Transverse colon (tissue), 4 donors: ENCODE results near the gene GPSM1. TPM values are rescaled to one million over a fixed set of nuclear protein-coding genes. Genes with fewer than 3 reads are reported as not detected.

Source experiments
- DNase-seq: peaks from one replicate; pipeline ENCODE4 v3.0.0-alpha.2; 2019
- H3K27ac ChIP-seq, 4 donors: fragments of 200-600 bp; sonication (generic); 2 replicates each; pipeline ENCODE4 v1.5.1; 2016 to 2018; ENCODE audit warnings: inconsistent platforms in 4 of 4
- H3K27me3 ChIP-seq: fragments of 200-600 bp; sonication (generic); 2 replicates; pipeline ENCODE4 v1.5.1; 2017; ENCODE audit warnings: inconsistent platforms
- H3K36me3 ChIP-seq, 4 donors: fragments of 200-600 bp; sonication (generic); 2 replicates each; pipeline ENCODE4 v1.5.1; 2017 to 2019; ENCODE audit warnings: inconsistent platforms in 4 of 4
- H3K4me1 ChIP-seq, 4 donors: fragments of 200-600 bp; sonication (generic); 2 replicates each; pipeline ENCODE4 v1.5.1; 2017 to 2020; ENCODE audit warnings: inconsistent platforms in 4 of 4
- H3K4me3 ChIP-seq, 4 donors: fragments of 200-600 bp; sonication (generic); 1 replicate in 1 of 4; 2 replicates in 3 of 4; pipeline versions ENCODE4 v1.5.1 to v1.6.1; 2017 to 2019; ENCODE audit warnings: inconsistent platforms in 4 of 4
- H3K9me3 ChIP-seq, 2 donors: fragments of 200-600 bp; sonication (generic); 2 replicates each; pipeline ENCODE4 v1.5.1; 2017 to 2019; ENCODE audit warnings: inconsistent platforms in 2 of 2
- CTCF ChIP-seq, 5 experiments: fragments of 200-600 bp in 3 of 5; fragments of 450-650 bp in 2 of 5; sonication (generic) in 3 of 5; IDR thresholded peaks; 1 replicate in 2 of 5; 2 replicates in 3 of 5; pipeline ENCODE4 v1.5.1; 2016 to 2017; ENCODE audit warnings: antibody characterized with exemption in 5 of 5, inconsistent platforms in 3 of 5, mild to moderate bottlenecking in 2 of 5, moderate library complexity in 1 of 5
- EP300 ChIP-seq: sonication (generic); formaldehyde crosslinking; IDR thresholded peaks from one replicate; pipeline ENCODE4 v1.6.1; 2017; ENCODE audit warnings: antibody characterized with exemption, low read depth
- POLR2A ChIP-seq: fragments of 450-650 bp; IDR thresholded peaks from one replicate; pipeline ENCODE4 v1.6.1; 2016; ENCODE audit warnings: antibody characterized with exemption, mild to moderate bottlenecking, moderate library complexity
- POLR2AphosphoS5 ChIP-seq, 3 donors: sonication (generic); formaldehyde crosslinking; IDR thresholded peaks; one replicate each; pipeline ENCODE4 v1.6.1; 2016; ENCODE audit warnings: antibody characterized with exemption in 3 of 3
- WGBS, 2 donors: methylation state at CpG; one replicate each; pipeline ENCODE4 v1.1.5; 2018; ENCODE audit warnings: low coverage in 1 of 2; 5-methylcytosine and 5-hydroxymethylcytosine counted together
- in situ Hi-C, 4 donors: fragments of 200-750 bp; cut with MboI; loops; one replicate each; pipeline versions ENCODE4 v1.15.0 to v1.15.1; 2017; ENCODE audit warnings: low sequenced_read_pairs in 3 of 4, low pct_ligation_motif_present in 1 of 4, low pct_unique_long_range_greater_than_20kb in 1 of 4
- intact Hi-C: fragments of 100-400 bp; cut with DNase I; formaldehyde crosslinking; loops from one replicate; pipeline ENCODE4 v1.15.1; 2023; ENCODE audit warnings: low total_unique reads
- total RNA-seq, 4 donors: library from RNA; depleted of rRNA; stranded (reverse); fragments of >200 nt; gene quantifications; one replicate each; pipeline ENCODE4 v1.1.0, GENCODE V29; 2016

Gene GPSM1
- total RNA-seq, 4 donors from 2014 or later = 2.3 to 8.6 (median 7.0) TPM

- in situ Hi-C loops = loop anchor here in 2 of 4 donors (10.0 kb wide), 2 partner anchors 108 to 118 kb away; no protein-coding TSS in a partner anchor
- Histone ChIP-seq H3K27me3 (peaks cover 20% of the 10 kb centered on the region), H3K4me3 (no peak overlapping the region), H3K27ac (no peak overlapping the region), H3K9me3 (no peaks in the 10 kb centered on the region), H3K4me1 (peaks cover 5 to 8% (median 7%) of the 10 kb centered on the region in 4 donors), H3K36me3 (no peaks in the 10 kb centered on the region)
- 30% methylated on average over 7 of the region's 14 CpGs; no CpG with 5 or more reads in 1 of the 2 donors for WGBS, 2 donors
- TF ChIP-seq POLR2A = no peak
- no peak for TF ChIP-seq CTCF (IDR thresholded peaks at IDR 0.05)
- no peak for TF ChIP-seq POLR2AphosphoS5 (IDR thresholded peaks at IDR 0.05)
- no peak for TF ChIP-seq EP300
- DNase-seq = peak; percentile 29
- intact Hi-C loops = loop anchor here (10.0 kb wide), 1 partner anchor 118 kb away; no protein-coding TSS in a partner anchor
These were observed 45.0 kb upstream of the GPSM1 start for GRCh38 chr9:136282272-136282861.

GRCh38 chr9:136283291-136284235 is 43.8 kb upstream of the GPSM1 start:
- WGBS, 2 donors = 14% methylated on average over 25 of the region's 32 CpGs; no CpG with 5 or more reads in 1 of the 2 donors
- intact Hi-C loops (loop anchor here (10.0 kb wide), 1 partner anchor 119 kb away; no protein-coding TSS in a partner anchor), in situ Hi-C loops (loop anchor here in 2 of 4 donors (10.0 kb wide), 2 partner anchors 109 to 119 kb away; no protein-coding TSS in a partner anchor)
- H3K27ac ChIP-seq = peak overlapping the region in 1 of 4 donors; percentile 32
- no peaks in the 10 kb centered on the region for H3K36me3 ChIP-seq
- peak; percentile 82 for DNase-seq
- H3K4me1 ChIP-seq = peaks cover 5 to 8% (median 7%) of the 10 kb centered on the region in 4 donors
- H3K27me3 ChIP-seq = peaks cover 32% of the 10 kb centered on the region
- no peaks in the 10 kb centered on the region for H3K9me3 ChIP-seq
- TF ChIP-seq CTCF (IDR thresholded peaks at IDR 0.05) (peak; percentile 73 to 84 (median 82)), POLR2A (no peak), POLR2AphosphoS5 (IDR thresholded peaks at IDR 0.05) (no peak), EP300 (no peak)
- H3K4me3 ChIP-seq = peak overlapping the region in 3 of 4 donors; percentile 6 to 31 (median 15)

GRCh38 chr9:136284311-136284710 is 43.0 kb upstream of the GPSM1 start:
- Histone ChIP-seq H3K4me1 (peaks cover 5 to 8% (median 7%) of the 10 kb centered on the region in 4 donors), H3K4me3 (no peak overlapping the region), H3K27me3 (peaks cover 34% of the 10 kb centered on the region), H3K36me3 (no peaks in the 10 kb centered on the region), H3K9me3 (no peaks in the 10 kb centered on the region), H3K27ac (no peak overlapping the region)
- DNase-seq = no peak
- 60 to 88% methylated on average over 4 to 22 of the region's 22 CpGs for WGBS, 2 donors
- in situ Hi-C loops (loop anchor here in 2 of 4 donors (10.0 kb wide), 2 partner anchors 110 to 120 kb away; no protein-coding TSS in a partner anchor), intact Hi-C loops (loop anchor here (10.0 kb wide), 1 partner anchor 120 kb away; no protein-coding TSS in a partner anchor)
- TF ChIP-seq EP300 (no peak), POLR2AphosphoS5 (IDR thresholded peaks at IDR 0.05) (no peak), CTCF (IDR thresholded peaks at IDR 0.05) (no peak), POLR2A (no peak)
